GM18508 (cell line): ENCODE measurements around the gene LINGO1.

ENCODE experiments used
- ATAC-seq: cut with Tn5 transposase; IDR thresholded peaks from one replicate; pipeline ENCODE4 v1.9.1; 2021; ENCODE audit warnings: moderate number of reproducible peaks; ENCODE audit not compliant: insufficient read depth, unreplicated experiment

The LINGO1 gene

GRCh38 chr15:77574521-77575202, 58.0 kb downstream of the LINGO1 start:
- ATAC-seq: no peak

GRCh38 chr15:77573802-77574201, 58.9 kb downstream of the LINGO1 start:
- ATAC-seq: no peak

GRCh38 chr15:77572186-77572585, 60.5 kb downstream of the LINGO1 start:
- no peak for ATAC-seq

GRCh38 chr15:77571741-77572140, 61.0 kb downstream of the LINGO1 start:
- no peak for ATAC-seq

- no peak for ATAC-seq
These were observed 61.5 kb downstream of the LINGO1 start for GRCh38 chr15:77571181-77571580.

- no peak for ATAC-seq
These were observed 63.0 kb downstream of the LINGO1 start for GRCh38 chr15:77569729-77570125.

- no peak for ATAC-seq
These were observed 63.6 kb downstream of the LINGO1 start for GRCh38 chr15:77568973-77569728.

- ATAC-seq: no peak
These were observed 64.4 kb downstream of the LINGO1 start for GRCh38 chr15:77568014-77568972.

- ATAC-seq: no peak
These were observed 65.5 kb downstream of the LINGO1 start for GRCh38 chr15:77567202-77567601.

GRCh38 chr15:77566092-77566491, 66.6 kb downstream of the LINGO1 start:
- ATAC-seq: no peak

GRCh38 chr15:77565378-77565915, 67.3 kb downstream of the LINGO1 start:
- no peak for ATAC-seq

GRCh38 chr15:77564938-77565337, 67.8 kb downstream of the LINGO1 start:
- no peak for ATAC-seq

GRCh38 chr15:77564341-77564740, 68.4 kb downstream of the LINGO1 start:
- ATAC-seq: no peak

- ATAC-seq: no peak
These were observed 69.0 kb downstream of the LINGO1 start for GRCh38 chr15:77563623-77564156.
